ENCODE results near the gene ZBTB39. TPM values are rescaled to one million over a fixed set of nuclear protein-coding genes. Genes with fewer than 3 reads are reported as not detected.
"Not testable (repeated sequence)": the region's sequence is repeated elsewhere in the genome, so short reads cannot be mapped to it uniquely, and the experiment has no call there.

ZBTB39 gene
- total RNA-seq, 1 experiment from 2014 or later: 3.3 TPM

DNA sequence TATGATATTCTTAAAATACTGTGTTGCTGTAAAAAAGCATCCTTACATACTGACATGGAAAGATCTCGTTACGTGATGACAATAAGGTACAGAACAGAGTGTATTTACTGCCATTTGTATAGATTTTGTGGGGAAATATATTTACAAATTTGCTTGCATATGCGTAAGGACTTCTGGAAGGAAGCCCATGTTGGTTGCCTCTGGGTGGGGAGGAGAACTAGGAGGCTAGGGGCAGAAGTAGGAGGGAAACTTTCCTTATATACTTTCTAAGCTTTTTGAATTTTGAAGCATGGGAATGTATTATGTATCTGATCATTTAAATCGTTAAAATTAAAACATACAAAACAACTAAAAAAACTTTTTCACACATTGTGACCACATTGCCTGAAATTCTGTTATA lies 33.9 kb upstream of the ZBTB39 start:
- Histone ChIP-seq H3K27me3 (no peaks in the 10 kb centered on the region), H3K9me3 (no peaks in the 10 kb centered on the region), H3K4me3 (no peak overlapping the region), H3K36me3 (no peaks in the 10 kb centered on the region)
- no peak for DNase-seq

DNA sequence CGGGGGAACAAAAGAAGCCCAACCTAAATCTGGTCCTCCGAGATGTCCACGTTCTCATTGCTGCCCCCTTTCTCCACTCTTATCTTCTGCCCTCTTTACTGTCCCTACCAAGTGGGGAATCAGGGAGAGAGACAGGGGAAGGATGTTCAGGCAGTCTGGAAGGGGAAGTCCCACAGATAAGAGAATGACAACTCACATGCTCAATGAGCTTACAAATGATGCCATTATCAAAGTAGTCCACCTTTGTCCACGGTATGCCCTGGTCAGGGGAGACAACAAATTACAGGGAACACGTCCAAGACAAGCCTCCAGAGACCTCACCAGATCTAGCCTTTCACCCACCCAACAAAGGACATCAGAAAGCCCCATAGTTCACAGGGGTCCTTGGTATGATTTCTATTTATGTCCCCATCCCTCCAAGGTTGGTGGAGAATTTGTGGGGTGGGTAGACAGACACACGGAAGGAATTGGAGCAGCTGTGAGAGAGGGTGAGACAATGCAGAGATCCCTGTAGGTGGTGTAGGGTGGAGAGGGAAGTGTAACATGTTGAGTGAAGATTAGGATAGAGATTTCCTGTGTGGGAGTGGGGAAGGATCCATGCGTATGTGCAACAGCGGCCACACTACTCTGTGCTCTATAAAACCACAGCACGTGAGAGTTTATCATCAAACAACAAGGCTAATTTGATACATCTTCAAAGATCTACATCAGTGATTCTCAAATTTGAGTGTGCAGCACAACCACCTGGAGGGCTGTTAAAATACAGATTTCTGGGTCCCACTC lies 32.9 kb upstream of the ZBTB39 start:
- no peaks in the 10 kb centered on the region for H3K36me3 ChIP-seq
- H3K9me3 ChIP-seq: no peaks in the 10 kb centered on the region
- H3K4me3 ChIP-seq: no peak overlapping the region
- DNase-seq: no peak
- H3K27me3 ChIP-seq: no peaks in the 10 kb centered on the region

DNA sequence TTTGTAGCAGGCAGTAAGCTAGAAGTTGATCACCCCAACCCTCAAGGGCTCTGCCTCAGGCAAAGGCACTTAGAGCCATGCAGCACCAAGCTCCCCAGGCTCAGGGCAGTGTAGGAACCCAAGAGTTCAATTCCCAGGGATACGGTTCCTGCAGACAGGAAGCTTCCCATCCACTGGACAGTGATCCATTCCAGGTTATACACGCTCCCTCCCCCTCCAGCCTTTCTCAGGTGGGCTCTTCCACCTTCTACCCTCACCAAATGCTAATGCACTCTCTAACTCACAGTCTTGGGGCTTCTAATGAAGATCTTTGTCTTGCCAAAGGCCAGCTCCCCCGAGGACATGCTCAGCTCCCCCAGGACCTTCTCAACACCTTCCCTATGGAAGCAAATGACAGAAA lies 30.9 kb upstream of the ZBTB39 start:
- H3K4me3 ChIP-seq: no peak overlapping the region
- no peak for DNase-seq
- no peaks in the 10 kb centered on the region for H3K9me3 ChIP-seq
- no peaks in the 10 kb centered on the region for H3K36me3 ChIP-seq
- H3K27me3 ChIP-seq: no peaks in the 10 kb centered on the region

GRCh38 chr12:57033431-57033830 lies 27.1 kb upstream of the ZBTB39 start:
- H3K36me3 ChIP-seq: no peaks in the 10 kb centered on the region
- H3K27me3 ChIP-seq: no peaks in the 10 kb centered on the region
- H3K4me3 ChIP-seq: no peak overlapping the region
- H3K9me3 ChIP-seq: no peaks in the 10 kb centered on the region
- DNase-seq: no peak

DNA sequence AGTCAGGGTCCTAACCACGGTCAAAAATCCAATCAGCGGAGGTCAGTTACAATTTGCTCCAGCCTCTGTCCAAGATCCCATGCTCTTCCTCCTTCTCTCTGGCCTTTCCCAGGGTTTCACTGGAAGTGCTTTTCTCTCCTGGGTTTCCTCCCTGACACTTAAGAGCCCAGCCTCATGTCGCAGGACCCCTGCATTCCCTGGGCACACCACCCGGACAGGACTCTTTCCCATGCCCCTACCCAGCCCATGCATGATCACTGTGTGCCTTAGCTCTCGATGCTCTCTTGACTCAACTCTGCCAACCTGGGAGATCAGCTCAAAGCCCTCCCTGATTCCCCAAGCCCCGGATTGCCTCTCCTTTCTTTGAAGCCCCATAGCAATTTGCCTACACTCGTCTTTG lies 25.4 kb upstream of the ZBTB39 start:
- no peaks in the 10 kb centered on the region for H3K27me3 ChIP-seq
- DNase-seq: no peak
- no peaks in the 10 kb centered on the region for H3K9me3 ChIP-seq
- no peaks in the 10 kb centered on the region for H3K36me3 ChIP-seq
- H3K4me3 ChIP-seq: no peak overlapping the region

DNA sequence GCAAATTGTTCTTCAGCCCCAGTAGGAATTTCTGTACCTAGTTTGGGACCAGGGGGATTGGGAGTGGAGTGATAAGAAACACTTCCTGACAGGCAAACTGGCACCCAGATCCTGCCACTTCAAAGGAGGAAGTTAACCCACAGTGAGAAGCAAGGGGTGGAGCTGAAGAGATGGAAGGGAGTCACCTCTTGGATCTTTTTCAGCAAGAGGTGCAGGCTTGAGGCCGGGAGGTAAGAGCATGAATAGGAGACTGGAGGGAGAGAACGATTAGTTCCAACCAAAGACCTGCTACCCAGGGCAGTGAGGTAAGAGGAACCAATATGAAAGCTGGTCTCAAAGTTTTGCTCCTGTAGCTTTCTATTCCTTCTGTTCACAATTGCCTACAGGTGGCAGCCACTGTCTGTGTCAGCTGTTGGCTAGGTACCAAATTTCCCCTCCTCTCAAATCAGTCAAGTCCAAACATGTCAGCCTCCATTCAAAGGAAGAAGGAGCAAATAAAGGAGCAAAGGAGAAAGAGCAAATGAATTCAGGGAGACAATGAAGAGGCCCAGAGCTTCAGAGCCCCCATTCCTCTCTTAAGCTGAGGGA lies 24.9 kb upstream of the ZBTB39 start:
- no peaks in the 10 kb centered on the region for H3K9me3 ChIP-seq
- no peak overlapping the region for H3K4me3 ChIP-seq
- H3K27me3 ChIP-seq: no peaks in the 10 kb centered on the region
- no peaks in the 10 kb centered on the region for H3K36me3 ChIP-seq
- DNase-seq: no peak

- Histone ChIP-seq H3K36me3 (no peaks in the 10 kb centered on the region), H3K27me3 (no peaks in the 10 kb centered on the region), H3K4me3 (no peak overlapping the region), H3K9me3 (no peaks in the 10 kb centered on the region)
- no peak for DNase-seq
These were observed 23.1 kb upstream of the ZBTB39 start for GRCh38 chr12:57029457-57029856.

DNA sequence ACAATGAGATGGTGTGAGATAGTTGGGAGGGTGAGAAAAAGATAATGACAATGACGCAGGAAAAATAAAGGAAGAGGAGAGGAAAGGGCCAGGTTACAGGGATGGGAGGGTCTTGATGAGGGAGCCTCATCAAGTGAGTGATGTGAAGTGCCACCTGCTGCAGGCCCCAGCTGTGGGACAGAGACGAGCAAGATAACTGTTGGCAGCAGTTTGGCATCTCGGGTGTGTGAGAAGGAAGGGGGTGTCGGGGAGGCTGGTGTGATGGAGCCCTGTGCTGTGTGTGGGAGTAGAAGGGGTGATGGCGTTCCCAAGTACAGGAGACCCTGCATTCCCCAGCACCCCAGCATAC lies 21.4 kb upstream of the ZBTB39 start:
- Histone ChIP-seq H3K36me3 (no peaks in the 10 kb centered on the region), H3K4me3 (no peak overlapping the region), H3K27me3 (no peaks in the 10 kb centered on the region), H3K9me3 (no peaks in the 10 kb centered on the region)
- no peak for DNase-seq

DNA sequence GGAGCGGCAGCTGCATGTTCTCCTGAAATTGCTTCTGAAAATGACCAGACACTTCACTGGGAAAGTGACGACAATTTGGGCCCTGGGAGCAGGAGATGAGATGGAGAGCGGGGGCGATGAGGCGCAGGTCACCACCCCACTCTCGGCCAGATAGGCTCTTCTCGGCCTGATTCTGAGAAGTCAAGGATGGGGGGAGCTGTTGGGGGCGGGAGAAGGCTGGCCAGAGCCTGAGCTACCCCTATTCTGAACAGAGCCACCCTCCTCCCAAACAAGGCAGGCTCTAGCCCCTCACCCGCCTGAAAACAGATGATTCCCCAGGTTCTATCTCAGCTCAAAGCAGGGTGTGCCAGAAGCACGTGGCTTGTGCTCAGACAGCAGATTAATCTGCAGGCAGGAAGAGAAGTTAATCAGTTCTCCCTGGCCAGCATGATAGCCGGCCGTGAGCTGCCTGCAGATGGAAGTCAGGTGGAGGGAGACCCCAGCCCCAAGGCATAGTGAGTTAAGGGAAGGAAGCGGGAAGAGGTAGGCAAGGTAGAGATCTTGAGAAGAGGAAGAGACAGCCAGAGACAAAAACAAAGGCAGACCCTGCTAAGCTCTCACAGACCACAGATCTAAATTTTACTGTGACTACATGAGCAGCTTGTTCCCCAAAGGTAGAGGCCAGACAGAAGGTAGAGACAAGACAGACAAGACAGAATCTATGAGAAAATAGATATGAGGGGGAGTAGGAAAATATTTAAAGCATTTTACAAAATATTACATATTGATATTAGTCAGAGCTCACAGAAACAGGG lies 20.9 kb upstream of the ZBTB39 start:
- no peaks in the 10 kb centered on the region for H3K9me3 ChIP-seq
- no peaks in the 10 kb centered on the region for H3K27me3 ChIP-seq
- H3K36me3 ChIP-seq: no peaks in the 10 kb centered on the region
- no peak overlapping the region for H3K4me3 ChIP-seq
- no peak for DNase-seq

GRCh38 chr12:57025196-57025595 lies 18.9 kb upstream of the ZBTB39 start:
- Histone ChIP-seq H3K9me3 (no peaks in the 10 kb centered on the region), H3K27me3 (no peaks in the 10 kb centered on the region), H3K4me3 (no peak overlapping the region), H3K36me3 (no peaks in the 10 kb centered on the region)
- no peak for DNase-seq

DNA sequence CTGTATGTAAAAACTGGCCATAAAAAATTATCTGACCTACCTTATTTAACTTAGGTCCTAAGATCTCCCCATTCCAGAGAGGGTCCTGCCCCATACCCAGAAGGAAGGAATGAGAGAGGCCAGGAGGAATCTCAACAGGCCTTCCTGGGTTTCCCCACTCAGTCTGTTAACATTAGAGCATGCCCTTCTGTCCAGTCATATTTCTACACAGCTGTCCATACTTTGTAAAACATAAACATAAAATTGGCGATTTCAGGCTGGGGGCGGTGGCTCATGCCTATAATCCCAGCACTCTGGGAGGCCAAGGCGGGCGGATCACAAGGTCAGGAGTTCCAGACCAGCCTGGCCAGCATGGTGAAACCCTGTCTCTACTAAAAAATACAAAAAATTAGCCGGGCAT lies 16.0 kb upstream of the ZBTB39 start:
- not testable (repeated sequence) for H3K4me3 ChIP-seq, H3K27me3 ChIP-seq, H3K36me3 ChIP-seq, H3K9me3 ChIP-seq
- peak; percentile 66 for DNase-seq

GRCh38 chr12:57019983-57020719 lies 13.8 kb upstream of the ZBTB39 start:
- Histone ChIP-seq H3K36me3 (no peaks in the 10 kb centered on the region), H3K27me3 (no peaks in the 10 kb centered on the region), H3K9me3 (no peaks in the 10 kb centered on the region), H3K4me3 (no peak overlapping the region)
- no peak for DNase-seq

DNA sequence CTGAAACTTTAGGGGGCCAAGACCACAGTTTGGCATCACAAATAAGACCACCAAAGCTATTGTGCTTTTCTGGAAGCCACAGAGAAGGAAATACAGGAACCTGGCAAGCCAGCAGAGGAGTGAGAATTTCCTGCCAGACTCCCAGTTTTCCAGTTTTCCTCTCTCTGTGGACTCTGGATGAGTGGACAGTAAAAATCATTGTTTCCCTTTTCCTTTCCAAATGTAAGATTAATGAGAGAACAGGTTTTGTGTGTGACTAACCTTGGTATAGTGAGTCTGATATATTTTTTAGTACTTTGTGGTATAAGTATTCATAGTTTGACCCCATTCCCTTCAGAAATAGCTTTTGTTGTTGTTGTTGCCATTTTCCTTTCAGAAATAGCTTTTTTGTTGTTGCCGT lies 12.6 kb upstream of the ZBTB39 start:
- no peaks in the 10 kb centered on the region for H3K36me3 ChIP-seq
- no peaks in the 10 kb centered on the region for H3K9me3 ChIP-seq
- H3K4me3 ChIP-seq: no peak overlapping the region
- DNase-seq: no peak
- no peaks in the 10 kb centered on the region for H3K27me3 ChIP-seq

DNA sequence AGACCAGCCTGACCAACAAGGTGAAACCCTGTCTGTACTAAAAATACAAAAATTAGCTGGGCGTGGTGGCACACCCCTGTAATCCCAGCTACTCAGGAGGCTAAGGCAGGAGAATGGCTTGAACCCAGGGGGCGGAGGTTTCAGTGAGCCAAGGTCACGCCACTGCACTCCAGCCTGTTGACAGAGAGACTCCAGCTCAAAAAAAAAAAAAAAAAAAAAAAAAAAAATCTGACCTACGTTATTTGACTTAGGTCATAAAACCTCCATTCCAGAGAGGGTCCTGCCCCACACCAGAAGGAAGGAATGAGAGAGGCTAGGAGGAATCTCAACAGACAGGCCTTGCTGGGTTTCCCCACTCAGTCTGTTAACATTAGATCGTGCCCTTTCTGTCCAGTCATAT lies 12.0 kb upstream of the ZBTB39 start:
- DNase-seq, H3K27me3 ChIP-seq, H3K4me3 ChIP-seq, H3K9me3 ChIP-seq, H3K36me3 ChIP-seq: not testable (repeated sequence)

DNA sequence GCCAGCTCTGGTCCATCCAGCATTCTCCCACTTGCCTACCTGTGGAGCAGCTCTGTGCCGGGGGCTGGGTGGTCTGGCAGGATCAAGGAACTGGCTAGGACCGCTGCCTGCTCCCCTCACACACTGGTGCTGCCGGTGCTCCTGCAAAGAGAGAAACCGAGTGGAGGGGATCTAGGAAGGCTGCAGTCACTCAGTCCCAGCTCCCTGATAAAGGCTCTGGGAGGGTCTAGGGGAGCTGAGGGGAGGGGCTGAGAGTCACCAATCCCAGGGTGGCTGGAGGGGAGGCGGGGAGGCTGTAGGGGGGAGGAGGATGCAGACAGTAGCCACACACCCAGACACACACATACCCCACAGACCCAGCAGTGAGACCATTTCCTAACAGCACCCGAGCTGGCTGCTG lies 10.0 kb upstream of the ZBTB39 start, which contains the start of gene TAC3:
Gene TAC3, minus strand, starts transcription at position 182 of the 400 bp plus-strand sequence. CDS start 732 bp downstream, outside the sequence.
- Histone ChIP-seq H3K4me3 (no peak within 1 kb of the TSS), H3K27me3 (0 out of 2 replicates have a peak, but pooled peaks cover 3% of the 10 kb centered on the region), H3K9me3 (no peaks in the 10 kb centered on the region), H3K36me3 (no peaks in the 10 kb centered on the region)
- DNase-seq: no peak

GRCh38 chr12:57012600-57013465 lies 6.5 kb upstream of the ZBTB39 start:
- H3K4me3 ChIP-seq: no peak overlapping the region
- H3K27me3 ChIP-seq: 0 out of 2 replicates have a peak, but pooled peaks cover 3% of the 10 kb centered on the region
- no peak for DNase-seq
- no peaks in the 10 kb centered on the region for H3K36me3 ChIP-seq
- no peaks in the 10 kb centered on the region for H3K9me3 ChIP-seq

Measured in MG63 (cell line).